ENCODE results near the gene CD40. TPM values are rescaled to one million over a fixed set of nuclear protein-coding genes. Genes with fewer than 3 reads are reported as not detected.

Gene CD40
- total and polyA plus RNA-seq, 10 of the 15 experiments (the other 5 are each of a cell fraction or from before 2014, with no cell fraction given), result 40.8 to 193 (median 89.5) TPM

GRCh38 chr20:46104262-46104661 is 13.9 kb upstream of the CD40 start:
- POLR2A ChIA-PET, result no interaction called here
- Histone ChIP-seq H3K9me3 (replicated peaks; ENCODE audit: control insufficient read depth, insufficient read depth, low read length) (no peaks in the 10 kb centered on the region; the same call in 2 of the 3 replicates), H2AFZ (ENCODE audit: control insufficient read depth, low read depth, low read length) (no peak overlapping the region), H3K27ac (ENCODE audit: control insufficient read depth, insufficient read depth) (no peak overlapping the region), H4K20me1 (ENCODE audit: control insufficient read depth, insufficient read depth) (no peaks in the 10 kb centered on the region), H3K4me3 (no peak overlapping the region), H3K27me3 (replicated peaks in 1 of 2; ENCODE audit: control insufficient read depth in 2 of 2, insufficient read depth in 2 of 2, low read length in 1 of 2) (no peaks in the 10 kb centered on the region), H3K36me3 (ENCODE audit: control insufficient read depth in 2 of 2, insufficient read depth in 2 of 2, low read length in 1 of 2) (no peaks in the 10 kb centered on the region), H3K9ac (ENCODE audit: control insufficient read depth, insufficient read depth, low read length) (no peak overlapping the region), H3K79me2 (ENCODE audit: control insufficient read depth, insufficient read depth, low read length) (no peaks in the 10 kb centered on the region), H3K4me1 (ENCODE audit: control insufficient read depth, insufficient read depth, low read length) (peaks cover 22% of the 10 kb centered on the region), H3K4me2 (ENCODE audit: control insufficient read depth, insufficient read depth) (no peak overlapping the region)
- SMC1A ChIA-PET (ENCODE audit: uncharacterized antibody, unreplicated experiment), result no interaction called here
- BruUV-seq (replicated peaks), result no TSS peak
- RAD21 ChIA-PET (ENCODE audit: unreplicated experiment), result interaction anchor here (0.6 kb wide), 1 partner anchor 9 kb away, joined by 3 read pairs; no protein-coding TSS in a partner anchor
- ATAC-seq, result no peak
- intact Hi-C loops (cut with micrococcal nuclease; ENCODE audit: unreplicated experiment) (no loop called here), in situ Hi-C loops (cut with MboI) (no loop called here)
- DNase-seq (ENCODE audit: low read depth, low spot score), result no peak
- CTCF ChIA-PET, result interaction anchor here (1.1 kb wide), 1 partner anchor 24 kb away, joined by 3 read pairs; no protein-coding TSS in a partner anchor
- 40% methylated on average over 3 of the region's 3 CpGs for WGBS (ENCODE audit: insufficient coverage, insufficient replicate concordance, low lambda C conversion rate, missing lambda C conversion rate)
- no peak for TF ChIP-seq KLF5 (IDR thresholded peaks at IDR 0.05; ENCODE audit: partially characterized antibody)
- no peak for TF ChIP-seq SMARCA5 (IDR thresholded peaks at IDR 0.05)
- TF ChIP-seq ASH2L (IDR thresholded peaks at IDR 0.05; ENCODE audit: borderline replicate concordance, low read depth), result no peak
- TF ChIP-seq, protein P1, sequence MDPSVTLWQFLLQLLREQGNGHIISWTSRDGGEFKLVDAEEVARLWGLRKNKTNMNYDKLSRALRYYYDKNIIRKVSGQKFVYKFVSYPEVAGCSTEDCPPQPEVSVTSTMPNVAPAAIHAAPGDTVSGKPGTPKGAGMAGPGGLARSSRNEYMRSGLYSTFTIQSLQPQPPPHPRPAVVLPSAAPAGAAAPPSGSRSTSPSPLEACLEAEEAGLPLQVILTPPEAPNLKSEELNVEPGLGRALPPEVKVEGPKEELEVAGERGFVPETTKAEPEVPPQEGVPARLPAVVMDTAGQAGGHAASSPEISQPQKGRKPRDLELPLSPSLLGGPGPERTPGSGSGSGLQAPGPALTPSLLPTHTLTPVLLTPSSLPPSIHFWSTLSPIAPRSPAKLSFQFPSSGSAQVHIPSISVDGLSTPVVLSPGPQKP (IDR thresholded peaks at IDR 0.05; ENCODE audit: low read depth, low read length), result no peak
- TF ChIP-seq WRNIP1 (IDR thresholded peaks at IDR 0.05; ENCODE audit: borderline replicate concordance, low read depth, low read length), result no peak
- no peak for TF ChIP-seq NFXL1 (IDR thresholded peaks at IDR 0.05; ENCODE audit: borderline replicate concordance)
- TF ChIP-seq FOXK2 (IDR thresholded peaks at IDR 0.05), result no peak
- no peak for FAIRE-seq

All from GM12878 (cell line).